Chondrocyte (in vitro differentiated cells): Measurements from ENCODE around the gene POU2F2. TPM values are rescaled to one million over a fixed set of nuclear protein-coding genes. Genes with fewer than 3 reads are reported as not detected.

Experiments
- DNase-seq: peaks from one replicate; pipeline ENCODE4 v3.0.0; 2021; ENCODE audit warnings: mixed read lengths, low spot score
- H3K27ac Mint-ChIP-seq: one replicate; pipeline ENCODE4 v1.8.0; 2021; ENCODE audit warnings: mild to moderate bottlenecking, moderate library complexity, mixed read lengths; ENCODE audit not compliant: unreplicated experiment
- H3K27me3 Mint-ChIP-seq: 2 replicates; pipeline ENCODE4 v1.8.0; 2021; ENCODE audit warnings: low read depth, mixed read lengths
- H3K36me3 Mint-ChIP-seq: 2 replicates; pipeline ENCODE4 v1.8.0; 2021; ENCODE audit warnings: low read depth, mixed read lengths
- H3K4me1 Mint-ChIP-seq: 2 replicates; pipeline ENCODE4 v1.8.0; 2021; ENCODE audit warnings: low read depth, mild to moderate bottlenecking, mixed read lengths
- H3K4me3 Mint-ChIP-seq: one replicate; pipeline ENCODE4 v1.8.0; 2021; ENCODE audit warnings: mild to moderate bottlenecking, moderate library complexity, mixed read lengths; ENCODE audit not compliant: unreplicated experiment
- H3K9me3 Mint-ChIP-seq: 2 replicates; pipeline ENCODE4 v1.8.0; 2021; ENCODE audit warnings: low read depth, mixed read lengths
- total RNA-seq: library from RNA; stranded (reverse); gene quantifications from 3 replicates; pipeline ENCODE4 v1.2.1, GENCODE V29; 2021
- TF ChIP-seq, protein P1 (sequence below): fragments of 200-600 bp; sonication (generic); IDR thresholded peaks from 2 replicates; pipeline ENCODE4 v1.5.0; 2021; ENCODE audit warnings: antibody characterized with exemption, mild to moderate bottlenecking, moderate library complexity

POU2F2 gene
- total RNA-seq, 1 donor from 2014 or later: 1.5 TPM

- Mint-ChIP-seq H3K4me3 (no peak overlapping the region), H3K4me1 (peaks cover 21% of the 10 kb centered on the region), H3K9me3 (no peaks in the 10 kb centered on the region)
These were observed 45.3 kb downstream of the POU2F2 start for GRCh38 chr19:42086770-42087550.

GRCh38 chr19:42086188-42086736 lies 46.0 kb downstream of the POU2F2 start:
- no peak overlapping the region for H3K27ac Mint-ChIP-seq
- H3K36me3 Mint-ChIP-seq: peaks cover 7% of the 10 kb centered on the region
- H3K27me3 Mint-ChIP-seq: no peaks in the 10 kb centered on the region
- no peaks in the 10 kb centered on the region for H3K9me3 Mint-ChIP-seq
- peaks cover 26% of the 10 kb centered on the region for H3K4me1 Mint-ChIP-seq
- TF ChIP-seq, protein P1, sequence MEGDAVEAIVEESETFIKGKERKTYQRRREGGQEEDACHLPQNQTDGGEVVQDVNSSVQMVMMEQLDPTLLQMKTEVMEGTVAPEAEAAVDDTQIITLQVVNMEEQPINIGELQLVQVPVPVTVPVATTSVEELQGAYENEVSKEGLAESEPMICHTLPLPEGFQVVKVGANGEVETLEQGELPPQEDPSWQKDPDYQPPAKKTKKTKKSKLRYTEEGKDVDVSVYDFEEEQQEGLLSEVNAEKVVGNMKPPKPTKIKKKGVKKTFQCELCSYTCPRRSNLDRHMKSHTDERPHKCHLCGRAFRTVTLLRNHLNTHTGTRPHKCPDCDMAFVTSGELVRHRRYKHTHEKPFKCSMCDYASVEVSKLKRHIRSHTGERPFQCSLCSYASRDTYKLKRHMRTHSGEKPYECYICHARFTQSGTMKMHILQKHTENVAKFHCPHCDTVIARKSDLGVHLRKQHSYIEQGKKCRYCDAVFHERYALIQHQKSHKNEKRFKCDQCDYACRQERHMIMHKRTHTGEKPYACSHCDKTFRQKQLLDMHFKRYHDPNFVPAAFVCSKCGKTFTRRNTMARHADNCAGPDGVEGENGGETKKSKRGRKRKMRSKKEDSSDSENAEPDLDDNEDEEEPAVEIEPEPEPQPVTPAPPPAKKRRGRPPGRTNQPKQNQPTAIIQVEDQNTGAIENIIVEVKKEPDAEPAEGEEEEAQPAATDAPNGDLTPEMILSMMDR: no peak
- no peak for DNase-seq
- H3K4me3 Mint-ChIP-seq: no peak overlapping the region

More at GRCh38 chr19:42086770-42087550, 45.3 kb downstream of the POU2F2 start:
- Mint-ChIP-seq H3K27me3 (no peaks in the 10 kb centered on the region), H3K36me3 (peaks cover 5% of the 10 kb centered on the region), H3K27ac (peak overlapping the region; percentile 66)
- no peak for DNase-seq
- TF ChIP-seq, protein P1: no peak

DNA sequence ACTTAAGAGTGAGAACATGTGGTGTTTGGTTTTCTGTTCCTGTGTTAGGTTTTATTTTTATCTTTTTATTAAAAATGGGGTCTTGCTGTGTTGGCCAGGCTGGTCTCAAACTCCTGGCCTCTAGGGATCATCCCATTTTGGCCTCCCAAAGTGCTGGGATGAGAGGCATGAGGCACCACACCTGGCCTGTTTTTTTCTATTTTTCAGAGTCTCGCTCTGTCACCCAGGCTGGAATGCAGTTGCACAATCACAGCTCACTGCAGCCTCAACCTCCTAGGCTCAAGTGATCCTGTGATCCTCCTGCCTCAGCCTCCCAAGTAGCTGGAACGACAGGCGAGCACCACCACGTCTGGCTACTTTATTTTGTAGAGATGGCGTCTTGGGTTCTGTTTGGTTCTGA lies 48.7 kb downstream of the POU2F2 start:
- Mint-ChIP-seq H3K36me3 (peaks cover 13% of the 10 kb centered on the region), H3K4me1 (peaks cover 27% of the 10 kb centered on the region), H3K4me3 (no peak overlapping the region), H3K27ac (no peak overlapping the region), H3K9me3 (no peaks in the 10 kb centered on the region), H3K27me3 (no peaks in the 10 kb centered on the region)
- TF ChIP-seq, protein P1: no peak
- DNase-seq: no peak

- Mint-ChIP-seq H3K36me3 (peaks cover 16% of the 10 kb centered on the region), H3K4me3 (no peak overlapping the region), H3K4me1 (peaks cover 32% of the 10 kb centered on the region), H3K27me3 (no peaks in the 10 kb centered on the region), H3K9me3 (no peaks in the 10 kb centered on the region), H3K27ac (peak overlapping the region; percentile 28)
- TF ChIP-seq, protein P1: peak; percentile 73
- DNase-seq: no peak
These were observed 50.6 kb downstream of the POU2F2 start for GRCh38 chr19:42081584-42082203.

GRCh38 chr19:42080764-42081375 lies 51.4 kb downstream of the POU2F2 start:
- H3K36me3 Mint-ChIP-seq: peaks cover 17% of the 10 kb centered on the region
- DNase-seq: no peak
- H3K9me3 Mint-ChIP-seq: no peaks in the 10 kb centered on the region
- TF ChIP-seq, protein P1: no peak
- H3K4me3 Mint-ChIP-seq: no peak overlapping the region
- H3K27me3 Mint-ChIP-seq: no peaks in the 10 kb centered on the region
- H3K4me1 Mint-ChIP-seq: peaks cover 37% of the 10 kb centered on the region
- no peak overlapping the region for H3K27ac Mint-ChIP-seq
